DMS114 treated with DMSO at 0.1 percent for 48 hours (cell line): ENCODE data around the gene PRLHR.

Experiments used
- DNase-seq: peaks from one replicate; lab custom pipeline; 2025; ENCODE audit not compliant: unreplicated experiment; lab: John Stamatoyannopoulos, UW

The PRLHR gene

GRCh38 chr10:118564114-118564513, 31.3 kb downstream of the PRLHR start:
- DNase-seq, result no peak

DNA sequence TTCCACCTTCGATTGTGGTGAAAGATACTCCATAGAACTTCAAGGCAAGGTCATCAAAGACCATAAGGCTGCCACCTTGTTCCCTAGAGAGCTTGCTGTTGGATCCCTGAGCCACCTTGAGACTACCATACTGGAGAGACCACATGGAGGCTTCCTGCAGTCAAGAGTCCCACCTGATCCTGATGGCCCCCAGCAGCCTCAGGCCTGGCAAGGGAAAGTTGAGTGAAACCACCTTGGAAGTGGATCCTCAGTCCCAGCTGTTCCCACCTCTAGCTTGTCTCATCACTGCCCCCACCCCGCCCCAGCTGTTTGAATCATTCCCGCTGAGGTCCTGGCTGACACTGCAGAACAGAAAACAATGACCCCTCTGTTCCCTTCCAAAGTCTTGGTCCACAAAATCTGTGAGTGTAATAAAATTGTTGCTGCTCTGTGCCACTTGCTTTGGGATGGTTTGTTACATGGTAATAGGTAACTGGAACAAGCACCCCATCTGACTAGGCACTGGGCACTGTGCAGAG, 32.0 kb downstream of the PRLHR start:
- DNase-seq, result no peak

- no peak for DNase-seq
Measured at GRCh38 chr10:118562851-118563250, 32.6 kb downstream of the PRLHR start.

- no peak for DNase-seq
Measured at GRCh38 chr10:118557946-118558345, 37.5 kb downstream of the PRLHR start.

- DNase-seq, result no peak
Measured at GRCh38 chr10:118551535-118552100, 43.8 kb downstream of the PRLHR start.

DNA sequence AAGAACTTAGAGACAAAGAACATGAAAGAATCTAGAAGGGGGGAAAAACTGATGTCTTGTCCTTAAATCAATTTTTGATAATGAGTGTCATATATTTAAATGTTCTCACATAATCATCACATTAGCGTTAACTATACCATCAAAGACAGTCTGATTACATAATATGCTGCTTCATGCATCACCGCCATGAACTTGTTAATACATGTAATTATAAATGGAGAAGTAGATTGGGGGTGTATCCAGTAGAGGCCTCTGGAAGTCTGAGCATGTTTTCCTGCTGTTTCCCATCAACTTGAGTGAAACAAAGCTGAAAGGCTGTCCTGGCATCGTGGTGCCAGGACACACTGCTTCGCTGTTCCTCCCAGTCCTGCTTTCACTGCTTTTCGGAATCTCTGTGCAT, 48.2 kb downstream of the PRLHR start:
- DNase-seq, result no peak

DNA sequence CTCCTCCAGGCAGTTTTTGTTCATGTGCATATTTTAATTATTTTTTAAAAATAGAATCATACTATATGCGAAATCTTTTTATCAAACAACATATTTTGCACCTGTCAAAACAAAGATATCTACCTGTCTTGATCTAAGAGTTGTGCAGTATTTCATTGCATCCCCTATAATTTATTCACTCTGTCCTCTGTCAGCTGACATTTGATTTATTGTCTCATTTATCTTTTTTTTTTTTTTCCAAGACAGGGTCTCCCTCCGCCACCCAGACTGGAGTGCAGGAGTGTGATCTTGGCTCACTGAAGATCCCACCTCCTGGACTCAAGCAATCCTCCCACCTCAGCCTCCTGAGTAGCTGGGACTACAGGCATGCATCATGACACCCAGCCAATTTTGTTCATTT, 49.0 kb downstream of the PRLHR start:
- DNase-seq, result no peak

GRCh38 chr10:118545381-118545780, 50.1 kb downstream of the PRLHR start:
- DNase-seq, result no peak

GRCh38 chr10:118544401-118544948, 51.0 kb downstream of the PRLHR start:
- no peak for DNase-seq

DNA sequence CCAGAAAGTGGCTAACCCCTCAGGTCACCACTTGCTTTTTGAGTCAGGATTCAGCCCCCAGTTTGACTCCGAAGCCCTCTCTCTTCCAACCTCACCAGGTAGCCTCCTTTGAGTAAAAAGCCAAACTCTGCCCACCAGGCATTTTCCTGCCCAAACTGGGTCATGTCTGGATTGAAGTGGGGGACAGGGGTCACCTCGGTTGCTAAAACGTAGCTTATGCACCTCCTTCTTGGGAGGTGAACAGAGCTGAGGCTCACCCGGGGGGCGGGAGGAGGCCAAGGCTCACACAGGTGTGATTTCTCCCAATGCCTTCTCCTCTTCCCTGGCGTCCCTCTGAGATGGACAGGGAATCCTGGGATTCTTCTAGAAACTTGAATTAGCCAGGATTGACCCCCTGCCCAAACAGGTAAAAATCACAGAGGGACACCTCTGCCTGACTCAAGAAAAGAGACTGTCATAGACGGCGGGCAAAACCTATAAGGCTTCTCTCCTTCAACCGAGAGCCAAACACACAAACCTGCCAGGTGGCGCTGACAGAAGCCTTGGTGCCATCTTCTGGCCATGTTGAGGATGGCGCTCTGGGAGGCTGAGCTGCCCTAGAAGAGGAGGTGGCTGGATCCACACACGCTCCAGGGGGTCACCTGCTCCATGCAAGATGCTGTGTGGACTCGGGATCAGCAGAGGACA, 51.6 kb downstream of the PRLHR start:
- peak; percentile 23 for DNase-seq

DNA sequence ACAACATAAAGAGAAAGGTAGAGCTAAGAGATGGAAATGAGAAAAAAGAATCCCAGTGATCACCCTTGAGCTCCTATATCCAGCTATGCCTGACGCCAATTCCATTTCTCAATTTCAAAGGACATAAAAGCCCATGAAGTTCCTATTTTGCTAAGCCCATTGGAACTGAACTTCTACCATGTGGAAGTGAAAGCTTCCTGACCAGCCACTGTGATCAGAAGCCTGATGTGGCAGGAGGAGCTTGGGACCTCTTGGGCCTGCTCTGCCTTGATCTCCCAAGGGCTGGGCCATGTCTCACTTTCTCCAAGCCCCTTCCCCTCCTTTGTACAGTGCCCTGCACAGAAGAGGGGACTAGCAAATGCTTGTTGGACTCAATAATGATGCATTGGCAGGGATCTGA, 52.7 kb downstream of the PRLHR start:
- DNase-seq, result no peak

DNA sequence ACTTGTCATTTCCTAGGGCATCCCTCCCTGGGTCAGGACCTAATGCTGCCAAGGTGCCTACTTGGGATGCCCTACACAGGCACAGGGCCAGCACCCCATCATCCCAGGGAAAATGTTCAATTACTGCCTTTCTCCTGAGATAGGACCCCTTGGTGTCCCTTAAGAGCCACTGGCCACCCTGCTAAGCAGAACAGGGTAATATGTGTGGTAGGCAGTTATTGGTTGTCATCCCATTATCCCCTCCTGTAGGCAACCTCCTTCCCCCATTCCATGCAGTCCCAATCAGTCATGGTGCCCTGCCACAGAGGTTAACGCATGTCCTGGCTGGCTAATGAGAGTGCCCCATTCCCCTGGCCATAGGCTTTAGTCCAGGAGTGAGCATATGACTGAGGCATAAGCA, 53.2 kb downstream of the PRLHR start:
- no peak for DNase-seq

GRCh38 chr10:118541718-118542117, 53.7 kb downstream of the PRLHR start:
- no peak for DNase-seq
